OCI-LY3 (cell line): ENCODE measurements around the gene SLC26A5.
"Not testable (repeated sequence)": the region's sequence is repeated elsewhere in the genome, so short reads cannot be mapped to it uniquely, and the experiment has no call there.

Experiments used
- CTCF ChIP-seq: fragments of 200-600, 300-600 bp; sonication (generic); IDR thresholded peaks from 2 replicates; pipeline ENCODE4 v1.5.1; 2014; ENCODE audit warnings: antibody characterized with exemption, low read length, low read depth
- EZH2phosphoT487 ChIP-seq: fragments of 200-600 bp; shearing (Covaris generic); IDR thresholded peaks from 2 replicates; pipeline ENCODE4 v1.6.1; 2018; ENCODE audit warnings: antibody characterized with exemption, mixed run types, low read depth

GRCh38 chr7:103486873-103487272 is 40.9 kb upstream of the SLC26A5 start:
- not testable (repeated sequence) for TF ChIP-seq CTCF, EZH2phosphoT487
